UCSD-AML1 (cell line): Measurements from ENCODE around the gene ANO7.

Source experiments
- DNase-seq: peaks from one replicate; lab custom pipeline; 2025; ENCODE audit not compliant: unreplicated experiment; lab: John Stamatoyannopoulos, UW

The ANO7 gene

GRCh38 chr2:241188361-241189092 is at the start of gene ANO7:
ANO7 (plus strand) TSS chr2:241188677; CDS start chr2:241190064, 1,387 bp downstream.
- DNase-seq = no peak

GRCh38 chr2:241139531-241140444 is 48.7 kb upstream of the ANO7 start:
- DNase-seq = no peak

DNA sequence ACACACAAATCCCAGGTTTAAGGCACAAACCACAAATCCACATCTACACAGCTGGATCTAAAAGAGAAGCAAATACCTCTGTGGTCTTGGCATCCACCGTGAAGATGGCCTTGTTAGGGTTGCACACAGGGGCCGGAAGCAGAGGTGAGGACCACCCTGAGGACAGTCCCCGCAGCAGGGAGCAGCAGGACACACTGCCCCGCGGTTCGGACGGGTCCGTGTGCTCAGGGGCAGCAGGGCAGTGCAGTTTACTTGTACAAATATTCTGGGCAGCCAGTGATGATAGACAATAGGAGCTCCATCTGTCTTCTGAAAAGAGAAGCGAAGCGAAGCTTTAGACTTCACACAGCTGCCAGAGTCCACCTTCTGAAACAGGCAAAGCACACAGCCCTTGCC is 48.0 kb upstream of the ANO7 start:
- no peak for DNase-seq

DNA sequence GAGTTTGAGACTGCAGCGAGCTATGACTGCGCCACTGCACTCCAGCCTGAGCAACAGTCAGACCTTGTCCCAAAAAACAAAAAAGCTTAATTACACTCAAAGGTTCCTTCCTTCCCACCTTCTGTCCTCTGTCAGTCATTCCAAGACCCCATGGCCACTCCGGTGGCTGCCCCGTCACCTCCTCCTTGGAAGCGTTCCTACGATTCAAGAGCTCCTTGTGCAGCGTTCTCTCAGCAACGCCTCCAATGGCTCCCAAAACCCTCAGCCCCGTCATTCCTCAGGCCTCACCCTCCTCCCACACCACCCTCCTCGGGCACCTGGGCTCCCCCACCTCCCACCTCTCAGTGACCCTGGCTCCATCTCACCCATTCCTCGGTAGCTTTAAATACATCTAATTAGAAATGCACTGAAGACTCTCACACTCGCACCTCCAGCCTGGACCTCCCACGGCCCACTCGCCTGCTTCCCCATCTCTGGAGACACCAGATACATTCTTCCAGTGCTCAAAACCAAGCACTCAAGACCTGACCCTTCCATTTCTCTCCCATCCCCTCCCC is 47.2 kb upstream of the ANO7 start:
- DNase-seq = no peak

DNA sequence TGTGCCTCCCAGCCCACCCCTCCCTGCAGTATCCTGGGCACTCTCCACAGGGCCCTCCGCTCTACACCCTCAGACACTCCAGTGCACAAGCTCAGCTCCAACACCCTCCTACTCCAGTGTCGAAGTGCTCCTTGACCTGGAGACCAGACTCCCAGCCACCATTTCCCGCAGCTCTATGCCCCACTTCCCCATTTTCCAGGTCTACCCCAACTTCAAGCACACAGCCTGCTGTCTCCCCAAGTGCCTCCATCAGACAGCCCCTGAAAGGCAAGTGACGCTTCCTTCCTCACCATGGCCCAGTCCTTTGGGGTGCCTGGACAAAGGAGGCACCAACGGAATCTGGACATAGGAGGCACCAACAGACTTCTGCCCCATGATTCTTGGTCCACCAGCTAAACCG is 46.4 kb upstream of the ANO7 start:
- no peak for DNase-seq

DNA sequence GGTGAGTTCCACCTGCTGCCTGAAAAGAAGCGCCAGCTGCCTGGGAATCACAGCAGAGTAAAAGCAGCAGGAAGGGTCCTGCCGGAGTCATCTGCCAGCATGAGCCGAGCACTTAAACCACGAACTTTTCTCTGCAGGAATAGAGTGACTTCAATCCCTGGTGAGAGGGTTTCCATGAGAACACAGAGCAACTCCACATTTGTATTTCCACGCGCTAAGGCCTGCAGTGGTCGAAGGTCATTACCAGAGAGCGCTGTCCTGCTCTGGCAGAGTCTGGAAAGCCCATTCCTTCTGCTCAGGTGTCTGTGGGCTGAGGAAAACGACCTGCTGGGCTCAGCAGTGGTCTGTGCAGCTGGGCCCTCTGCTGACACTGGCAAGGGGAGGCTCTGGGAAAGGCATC is 45.9 kb upstream of the ANO7 start:
- no peak for DNase-seq

GRCh38 chr2:241146286-241146685 is 42.2 kb upstream of the ANO7 start:
- no peak for DNase-seq

- no peak for DNase-seq
These were observed 41.1 kb upstream of the ANO7 start for GRCh38 chr2:241147336-241147735.

GRCh38 chr2:241148239-241148638 is 40.2 kb upstream of the ANO7 start:
- DNase-seq = no peak

GRCh38 chr2:241148891-241149674 is 39.4 kb upstream of the ANO7 start, which contains the start of gene PASK:
PASK (minus strand) TSS chr2:241149472; CDS start chr2:241143032, 6,440 bp downstream.
- DNase-seq = peak; percentile 86

DNA sequence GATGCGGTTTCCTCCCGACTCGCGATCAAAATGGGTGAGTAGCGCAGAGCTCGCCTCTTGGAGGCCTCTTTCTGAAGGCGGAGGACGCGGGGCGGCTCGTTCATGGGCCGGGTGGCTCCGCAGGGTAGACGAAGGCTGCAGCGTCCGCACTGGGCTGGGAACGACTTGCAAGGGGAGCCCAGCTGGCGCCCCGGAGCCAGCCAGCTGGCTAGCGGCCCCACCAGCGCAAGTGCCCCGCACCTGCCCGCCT is 38.9 kb upstream of the ANO7 start:
- DNase-seq = no peak

GRCh38 chr2:241149925-241150659 is 38.4 kb upstream of the ANO7 start, which contains the start of gene PPP1R7:
PPP1R7 (plus strand) TSS chr2:241150467; CDS start chr2:241150496, 29 bp downstream.
- peak; percentile 94 for DNase-seq

GRCh38 chr2:241150660-241151530 is 37.6 kb upstream of the ANO7 start:
- no peak for DNase-seq

- no peak for DNase-seq
These were observed 36.4 kb upstream of the ANO7 start for GRCh38 chr2:241151934-241152660.

DNA sequence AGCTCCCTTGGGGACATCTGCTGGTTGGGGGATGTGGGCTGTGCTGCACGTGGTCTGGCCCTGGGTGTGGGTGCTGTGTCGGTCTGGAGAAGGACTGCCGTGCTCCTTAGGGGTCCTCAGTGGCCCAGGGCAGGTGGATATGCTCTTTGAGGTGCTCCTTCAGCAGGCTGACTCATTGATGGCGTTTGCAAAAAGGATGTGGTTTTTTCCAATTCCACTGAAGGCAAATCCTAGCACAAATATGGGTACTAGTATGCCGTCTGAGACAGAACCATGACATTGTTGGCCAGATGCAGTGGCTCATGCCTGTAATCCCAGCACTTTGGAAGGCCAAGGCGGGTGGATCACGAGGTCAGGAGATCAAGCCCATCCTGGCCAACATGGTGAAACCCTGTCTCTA is 34.9 kb upstream of the ANO7 start:
- no peak for DNase-seq

DNA sequence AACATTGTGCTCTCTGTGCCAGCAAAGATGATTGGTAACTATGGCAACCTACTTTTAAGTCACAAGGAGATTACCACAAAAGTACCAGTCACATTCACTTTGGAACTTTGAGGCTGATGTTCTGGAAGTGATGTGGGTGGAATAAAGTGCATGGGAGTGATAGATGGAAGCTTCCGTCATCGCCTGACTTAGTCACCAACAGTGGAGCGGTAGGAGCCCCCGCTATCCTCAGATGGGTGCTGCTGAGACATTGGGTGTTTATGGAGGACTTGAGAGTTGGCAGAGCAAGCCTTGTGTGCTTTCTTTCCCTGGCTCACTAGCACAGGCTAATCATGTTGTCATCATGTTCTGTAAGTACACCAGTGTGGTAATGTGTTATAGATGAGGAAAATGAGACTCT is 33.6 kb upstream of the ANO7 start:
- DNase-seq = no peak

- no peak for DNase-seq
These were observed 32.5 kb upstream of the ANO7 start for GRCh38 chr2:241155936-241156335.

DNA sequence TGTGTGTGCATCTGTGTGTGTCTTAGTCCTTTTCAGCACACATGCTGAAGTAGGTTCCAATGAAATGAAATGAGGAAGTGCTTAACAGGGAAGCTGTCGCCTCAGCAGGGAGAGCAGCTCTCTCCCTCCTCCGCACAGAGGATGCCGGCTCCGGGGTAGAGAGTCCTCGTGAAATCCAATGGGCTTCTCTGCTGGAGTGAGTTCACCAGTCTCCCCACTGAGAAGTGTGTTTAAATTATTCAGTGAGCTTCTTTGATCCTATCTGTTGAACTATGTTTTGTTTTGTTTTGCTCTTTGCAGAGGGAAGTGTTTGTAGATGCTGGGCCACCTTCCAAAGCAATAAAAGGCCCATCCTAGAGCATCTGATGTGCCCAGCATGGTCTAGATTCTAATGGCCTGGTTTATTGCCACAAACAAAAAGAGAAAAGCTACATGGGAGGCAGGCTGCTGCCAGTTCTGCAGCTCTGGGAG is 31.5 kb upstream of the ANO7 start:
- peak; percentile 50 for DNase-seq
